SKM-1 treated with dmso at 0.1 percent for 144 hours (cell line): ENCODE results near the gene PPM1B.
"Not testable (repeated sequence)": the region's sequence is repeated elsewhere in the genome, so short reads cannot be mapped to it uniquely, and the experiment has no call there.

ENCODE experiments used
- DNase-seq: peaks from one replicate; lab custom pipeline; 2025; ENCODE audit not compliant: unreplicated experiment; lab: John Stamatoyannopoulos, UW

Gene PPM1B

GRCh38 chr2:44155666-44156446, 12.8 kb upstream of the PPM1B start:
- no peak for DNase-seq

GRCh38 chr2:44163777-44164176, 4.9 kb upstream of the PPM1B start:
- peak; percentile 27 for DNase-seq

- no peak for DNase-seq
These were observed 4.1 kb upstream of the PPM1B start for GRCh38 chr2:44164617-44165016.

- no peak for DNase-seq
These were observed 2.6 kb upstream of the PPM1B start for GRCh38 chr2:44166096-44166495.

GRCh38 chr2:44167311-44167907, 1.3 kb upstream of the PPM1B start:
- DNase-seq = no peak

- peak; percentile 100 for DNase-seq
These were observed 581 bp upstream of the PPM1B start for GRCh38 chr2:44167908-44168680.

- DNase-seq = peak; percentile 75
These were observed 652 bp downstream of the PPM1B start for GRCh38 chr2:44169155-44169898.

GRCh38 chr2:44170311-44170717, 1.6 kb downstream of the PPM1B start:
- DNase-seq = peak; percentile 6

GRCh38 chr2:44171018-44171417, 2.3 kb downstream of the PPM1B start:
- DNase-seq = no peak

GRCh38 chr2:44171442-44171841, 2.8 kb downstream of the PPM1B start:
- DNase-seq = not testable (repeated sequence)

- DNase-seq = no peak
These were observed 3.9 kb downstream of the PPM1B start for GRCh38 chr2:44172576-44172975.

GRCh38 chr2:44178950-44179349, 10.3 kb downstream of the PPM1B start:
- no peak for DNase-seq

- DNase-seq = no peak
These were observed 13.0 kb downstream of the PPM1B start for GRCh38 chr2:44181648-44182047.

GRCh38 chr2:44184106-44184505, 15.4 kb downstream of the PPM1B start:
- DNase-seq = no peak

- peak; percentile 75 for DNase-seq
These were observed 18.1 kb downstream of the PPM1B start for GRCh38 chr2:44186810-44187209.

GRCh38 chr2:44187251-44187650, 18.6 kb downstream of the PPM1B start:
- DNase-seq = no peak

GRCh38 chr2:44188696-44189095, 20.0 kb downstream of the PPM1B start:
- no peak for DNase-seq

- DNase-seq = peak; percentile 2
These were observed 20.4 kb downstream of the PPM1B start for GRCh38 chr2:44189104-44189503.

GRCh38 chr2:44190526-44190925, 21.9 kb downstream of the PPM1B start:
- DNase-seq = no peak

GRCh38 chr2:44191739-44192138, 23.1 kb downstream of the PPM1B start:
- no peak for DNase-seq

- no peak for DNase-seq
These were observed 24.0 kb downstream of the PPM1B start for GRCh38 chr2:44192646-44193045.
